ENCODE data around the gene LAIR2. TPM values are rescaled to one million over a fixed set of nuclear protein-coding genes. Genes with fewer than 3 reads are reported as not detected.
"Not testable (repeated sequence)": the region's sequence is repeated elsewhere in the genome, so short reads cannot be mapped to it uniquely, and the experiment has no call there.

The LAIR2 gene
- total RNA-seq, 2 donors from 2014 or later: 0.94 to 1.7 TPM

DNA sequence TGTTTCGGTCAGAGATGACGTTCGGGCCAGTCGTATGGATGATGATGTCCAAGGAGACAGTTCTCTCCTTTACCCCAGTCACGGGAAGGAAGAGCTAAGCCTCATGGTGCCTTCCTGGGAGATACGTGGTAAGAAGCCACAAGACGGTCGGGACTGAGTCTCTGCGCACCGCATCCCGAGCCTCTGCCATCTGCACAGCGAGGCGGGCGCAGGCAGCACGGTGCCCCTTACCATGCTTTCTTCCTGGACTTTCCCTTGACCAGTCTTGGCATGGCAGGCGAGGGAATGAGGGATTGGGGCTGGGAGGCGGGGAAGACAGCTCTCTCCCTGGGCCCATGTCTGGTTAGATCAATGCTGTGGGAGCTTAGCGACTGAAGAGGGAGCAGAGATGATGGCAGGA lies 10.1 kb upstream of the LAIR2 start:
- H3K4me1 Mint-ChIP-seq: peaks cover 12% of the 10 kb centered on the region
- ATAC-seq: no peak

DNA sequence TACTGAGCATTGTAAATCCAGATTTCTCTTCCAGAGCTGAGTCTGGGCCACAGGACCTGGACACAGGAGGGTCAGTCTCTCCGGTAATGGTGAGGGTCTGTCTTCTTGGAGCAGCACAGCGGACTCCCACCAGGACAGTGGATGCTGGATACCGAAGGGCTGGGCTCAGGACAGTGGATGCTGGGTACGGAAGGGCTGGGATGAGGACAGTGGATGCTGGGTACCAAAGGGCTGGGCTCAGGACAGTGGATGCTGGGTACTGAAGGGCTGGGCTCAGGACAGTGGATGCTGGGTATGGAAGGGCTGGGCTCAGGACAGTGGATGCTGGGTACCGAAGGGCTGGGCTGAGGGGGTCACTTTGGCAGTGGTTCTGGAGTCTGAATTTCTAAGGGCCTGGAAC lies 9.6 kb upstream of the LAIR2 start:
- ATAC-seq: not testable (repeated sequence)
- Mint-ChIP-seq H3K4me1 (peaks cover 17% of the 10 kb centered on the region), H3K27me3 (peaks cover 31% of the 10 kb centered on the region)

More for the DNA sequence above, 10.1 kb upstream of the LAIR2 start:
- no peak overlapping the region for H3K4me3 Mint-ChIP-seq
- no peak overlapping the region for H3K27ac Mint-ChIP-seq
- DNase-seq: no peak
- no peaks in the 10 kb centered on the region for H3K36me3 Mint-ChIP-seq (ENCODE audit: low read depth)
- no peaks in the 10 kb centered on the region for H3K9me3 ChIP-seq (ENCODE audit: control insufficient read depth, low read length, poor library complexity, severe bottlenecking)
- H3K27me3 Mint-ChIP-seq: peaks cover 31% of the 10 kb centered on the region

DNA sequence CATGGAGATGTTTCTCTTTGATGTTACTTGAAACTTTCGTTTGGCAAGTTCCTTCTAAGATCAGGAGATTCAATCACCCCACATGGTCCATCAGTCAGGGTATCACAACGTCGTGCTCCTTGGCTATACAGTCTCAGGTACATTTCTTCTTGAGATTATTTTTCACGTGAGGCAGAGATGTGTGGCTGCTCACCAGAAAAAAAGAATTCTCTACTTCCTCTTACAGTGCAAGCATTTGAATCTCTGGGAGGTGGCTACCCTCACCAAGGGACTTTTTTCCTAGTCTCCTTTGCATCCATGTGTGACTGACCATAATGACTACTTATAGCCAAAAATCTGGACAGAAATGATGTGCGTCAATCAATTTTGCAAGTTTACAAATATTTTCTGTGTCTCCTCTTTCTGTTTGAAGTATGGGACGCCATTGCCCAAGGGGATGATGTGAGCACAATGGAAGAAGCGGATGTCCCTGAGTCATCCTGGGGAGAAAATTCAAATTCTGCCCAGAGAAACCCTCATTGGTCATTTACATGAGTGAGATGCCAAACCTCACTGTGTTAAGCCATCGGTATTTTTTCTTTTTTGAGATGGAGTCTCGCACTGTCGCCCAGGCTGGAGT lies 8.6 kb upstream of the LAIR2 start:
- H3K27me3 Mint-ChIP-seq: peaks cover 31% of the 10 kb centered on the region
- H3K27ac Mint-ChIP-seq: no peak overlapping the region
- peaks cover 18% of the 10 kb centered on the region for H3K4me1 Mint-ChIP-seq
- H3K36me3 Mint-ChIP-seq (ENCODE audit: low read depth): no peaks in the 10 kb centered on the region
- no peak for DNase-seq
- ATAC-seq: no peak
- H3K9me3 ChIP-seq (ENCODE audit: control insufficient read depth, low read length, poor library complexity, severe bottlenecking): no peaks in the 10 kb centered on the region
- no peak overlapping the region for H3K4me3 Mint-ChIP-seq

More for the DNA sequence above, 9.6 kb upstream of the LAIR2 start:
- H3K9me3 ChIP-seq (ENCODE audit: control insufficient read depth, low read length, poor library complexity, severe bottlenecking); H3K36me3 Mint-ChIP-seq (ENCODE audit: low read depth); DNase-seq; H3K27ac Mint-ChIP-seq; H3K4me3 Mint-ChIP-seq: not testable (repeated sequence)

DNA sequence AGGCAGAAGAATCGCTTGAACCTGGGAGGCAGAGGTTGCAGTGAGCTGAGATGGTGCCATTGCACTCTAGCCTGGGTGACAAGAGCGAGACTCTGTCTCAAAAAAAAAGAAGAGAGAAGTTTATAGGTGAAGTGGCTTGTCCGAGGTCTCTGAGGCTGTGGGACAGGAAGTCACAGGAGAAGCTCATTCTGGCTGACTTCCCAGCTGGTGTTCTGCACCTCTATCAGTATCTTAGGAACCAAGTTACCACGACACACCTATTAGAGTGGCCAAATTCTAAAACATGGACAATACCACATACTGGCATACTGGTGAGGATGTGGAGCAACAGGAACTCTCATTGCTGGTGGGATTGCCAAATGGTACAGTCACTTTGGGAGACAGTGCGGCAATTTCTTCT lies 7.3 kb upstream of the LAIR2 start:
- not testable (repeated sequence) for H3K36me3 Mint-ChIP-seq (ENCODE audit: low read depth); H3K27ac Mint-ChIP-seq; DNase-seq; ATAC-seq; H3K9me3 ChIP-seq (ENCODE audit: control insufficient read depth, low read length, poor library complexity, severe bottlenecking); H3K4me3 Mint-ChIP-seq
- peaks cover 19% of the 10 kb centered on the region for H3K4me1 Mint-ChIP-seq
- peaks cover 30% of the 10 kb centered on the region for H3K27me3 Mint-ChIP-seq

DNA sequence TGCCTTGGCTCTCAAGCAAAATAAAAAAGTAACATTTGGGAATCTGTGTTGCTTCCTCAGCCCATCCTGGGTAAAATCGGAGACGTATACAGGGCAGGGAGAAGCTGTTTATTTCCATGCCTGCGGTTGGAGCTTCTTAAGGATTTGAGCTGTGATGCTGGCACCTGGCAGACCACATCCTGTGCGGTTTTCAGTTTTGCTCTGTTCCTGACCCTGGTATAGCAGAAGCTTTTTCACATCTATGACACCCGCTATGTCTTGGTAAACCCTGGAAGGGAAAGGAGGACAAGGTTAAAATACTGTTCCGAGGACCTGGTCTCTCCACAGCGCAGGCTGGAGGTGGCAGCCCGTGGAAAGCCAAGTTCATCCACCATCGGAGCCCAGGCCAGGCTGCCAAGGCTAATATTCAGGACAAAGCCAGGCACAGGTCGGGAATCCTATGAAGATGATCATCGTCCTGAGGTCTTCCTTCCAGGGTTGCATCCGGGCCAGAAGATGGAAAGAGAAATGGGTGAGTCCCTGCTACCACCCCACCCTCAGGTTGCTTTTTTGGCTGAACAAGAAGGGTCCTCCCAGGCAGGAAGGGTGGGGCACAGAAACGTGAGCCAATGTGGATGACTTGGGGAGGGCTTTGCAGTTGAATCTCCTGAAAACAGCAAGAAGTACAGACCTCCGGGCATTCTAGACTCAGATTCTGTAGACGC lies 4.7 kb upstream of the LAIR2 start:
- peaks cover 46% of the 10 kb centered on the region for H3K27me3 Mint-ChIP-seq
- H3K9me3 ChIP-seq (ENCODE audit: control insufficient read depth, low read length, poor library complexity, severe bottlenecking); DNase-seq; H3K27ac Mint-ChIP-seq; H3K36me3 Mint-ChIP-seq (ENCODE audit: low read depth): not testable (repeated sequence)
- ATAC-seq: peak; percentile 82
- H3K4me3 Mint-ChIP-seq: peak overlapping the region; percentile 33
- H3K4me1 Mint-ChIP-seq: peaks cover 14% of the 10 kb centered on the region

DNA sequence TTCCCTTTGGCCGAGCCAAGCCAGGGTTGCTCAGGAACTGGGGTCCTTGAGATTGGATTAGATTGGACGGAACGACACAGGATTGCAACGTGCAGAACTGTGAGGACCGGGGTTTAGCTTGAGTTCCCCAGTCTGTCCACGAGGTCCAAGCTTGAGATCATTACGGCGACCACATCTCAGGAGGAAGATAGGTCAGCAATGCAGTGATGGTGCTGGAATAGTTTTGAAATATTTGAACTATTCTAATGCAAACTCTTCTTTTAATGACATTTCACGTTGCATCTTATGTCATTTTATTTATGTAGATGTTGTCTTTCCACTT lies 4.2 kb upstream of the LAIR2 start:
- DNase-seq; H3K9me3 ChIP-seq (ENCODE audit: control insufficient read depth, low read length, poor library complexity, severe bottlenecking); H3K4me3 Mint-ChIP-seq; H3K27ac Mint-ChIP-seq; H3K36me3 Mint-ChIP-seq (ENCODE audit: low read depth): not testable (repeated sequence)
- Mint-ChIP-seq H3K27me3 (peaks cover 41% of the 10 kb centered on the region), H3K4me1 (peaks cover 14% of the 10 kb centered on the region)
- peak; percentile 41 for ATAC-seq

DNA sequence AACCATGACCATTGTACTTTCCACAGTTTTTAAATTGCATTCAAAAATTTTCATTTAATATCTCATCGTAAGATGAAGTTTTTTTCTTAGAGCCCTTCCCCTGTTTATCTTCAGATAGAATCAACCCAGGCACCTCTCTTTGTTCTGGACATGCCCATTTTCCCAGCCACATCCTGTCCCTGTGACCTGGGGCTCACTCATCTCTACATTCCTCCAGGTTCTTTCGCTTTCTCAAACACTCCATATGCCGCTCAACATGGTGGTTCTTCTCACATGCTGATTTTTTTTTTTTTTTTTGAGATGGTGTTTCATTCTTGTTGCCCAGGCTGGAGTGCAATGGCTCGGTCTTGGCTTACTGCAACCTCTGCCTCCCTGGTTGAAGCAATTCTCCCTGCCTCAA lies 2.9 kb downstream of the LAIR2 start:
- H3K27me3 Mint-ChIP-seq: peaks cover 54% of the 10 kb centered on the region
- H3K36me3 Mint-ChIP-seq (ENCODE audit: low read depth); H3K4me3 Mint-ChIP-seq; DNase-seq; H3K4me1 Mint-ChIP-seq; H3K27ac Mint-ChIP-seq; H3K9me3 ChIP-seq (ENCODE audit: control insufficient read depth, low read length, poor library complexity, severe bottlenecking); ATAC-seq: not testable (repeated sequence)

DNA sequence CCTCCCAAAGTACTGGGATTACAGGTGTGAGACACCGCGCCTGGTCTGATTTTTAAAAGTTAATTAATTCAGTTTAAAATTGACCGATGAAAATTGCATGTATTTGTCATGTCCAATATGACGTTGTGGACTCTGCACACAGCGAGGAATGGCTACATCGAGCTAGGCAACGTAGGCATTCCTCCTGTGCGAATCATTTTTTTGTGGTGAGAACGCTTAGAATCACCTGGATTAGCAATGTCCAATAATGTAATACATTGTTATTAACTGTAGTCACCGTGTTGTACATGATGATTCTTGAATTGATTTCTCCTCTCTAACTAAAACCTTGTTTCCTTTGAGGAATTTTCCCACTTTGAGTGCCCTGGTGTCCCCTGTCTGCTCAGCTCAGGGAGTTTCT lies 3.4 kb downstream of the LAIR2 start:
- no peak for ATAC-seq
- Mint-ChIP-seq H3K27ac (peak overlapping the region; percentile 19), H3K4me1 (peaks cover 9% of the 10 kb centered on the region), H3K27me3 (peaks cover 49% of the 10 kb centered on the region), H3K36me3 (ENCODE audit: low read depth) (no peaks in the 10 kb centered on the region), H3K4me3 (no peak overlapping the region)
- H3K9me3 ChIP-seq (ENCODE audit: control insufficient read depth, low read length, poor library complexity, severe bottlenecking): no peaks in the 10 kb centered on the region
- no peak for DNase-seq

DNA sequence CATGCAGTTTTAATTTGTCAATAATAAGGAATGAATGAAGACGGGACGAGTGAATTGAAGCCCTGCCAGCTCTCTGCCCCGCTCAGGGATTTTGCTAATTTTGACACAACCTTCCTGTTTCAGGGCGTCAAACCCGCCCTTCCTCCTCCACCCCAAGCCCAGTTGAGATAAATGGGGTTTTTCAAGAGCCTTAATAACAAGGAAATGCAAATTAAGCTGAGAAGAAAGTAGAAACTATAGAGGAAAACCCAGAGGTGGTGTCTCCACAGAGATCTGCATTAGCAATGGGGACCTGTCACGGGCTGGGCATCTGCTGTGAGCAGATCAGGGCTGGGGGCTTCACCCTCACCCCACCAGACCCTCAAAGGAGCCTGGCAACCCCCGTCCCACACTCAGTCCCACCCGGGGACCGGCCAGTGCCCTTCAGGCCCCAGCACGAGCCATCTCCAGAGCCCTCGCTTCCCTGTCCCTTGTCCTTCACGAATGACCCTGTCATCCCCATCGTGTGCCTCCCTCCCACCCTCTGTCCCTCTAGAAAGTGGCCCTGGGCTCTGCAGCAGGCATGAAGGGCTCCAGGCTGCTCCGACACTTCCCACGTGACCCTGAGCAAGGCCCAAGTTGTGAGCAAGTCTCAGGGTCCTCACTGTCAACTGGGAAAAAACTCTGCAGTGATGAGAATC lies 4.5 kb downstream of the LAIR2 start:
- peak overlapping the region; percentile 19 for H3K27ac Mint-ChIP-seq
- H3K4me1 Mint-ChIP-seq: not testable (repeated sequence)

DNA sequence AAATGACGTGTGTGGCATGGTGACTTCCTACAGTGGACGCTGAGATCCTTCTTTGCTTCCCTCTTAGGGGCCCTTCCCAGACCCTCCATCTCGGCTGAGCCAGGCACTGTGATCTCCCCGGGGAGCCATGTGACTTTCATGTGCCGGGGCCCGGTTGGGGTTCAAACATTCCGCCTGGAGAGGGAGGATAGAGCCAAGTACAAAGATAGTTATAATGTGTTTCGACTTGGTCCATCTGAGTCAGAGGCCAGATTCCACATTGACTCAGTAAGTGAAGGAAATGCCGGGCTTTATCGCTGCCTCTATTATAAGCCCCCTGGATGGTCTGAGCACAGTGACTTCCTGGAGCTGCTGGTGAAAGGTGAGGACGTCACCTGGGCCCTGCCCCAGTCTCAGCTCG lies 5.2 kb downstream of the LAIR2 start:
- Mint-ChIP-seq H3K4me1 (peaks cover 9% of the 10 kb centered on the region), H3K36me3 (ENCODE audit: low read depth) (no peaks in the 10 kb centered on the region), H3K4me3 (no peak overlapping the region), H3K27ac (no peak overlapping the region), H3K27me3 (peaks cover 46% of the 10 kb centered on the region)
- no peak for ATAC-seq
- no peaks in the 10 kb centered on the region for H3K9me3 ChIP-seq (ENCODE audit: control insufficient read depth, low read length, poor library complexity, severe bottlenecking)
- no peak for DNase-seq

More for the DNA sequence above, 4.5 kb downstream of the LAIR2 start:
- peak overlapping the region; percentile 51 for H3K4me3 Mint-ChIP-seq
- H3K27me3 Mint-ChIP-seq: peaks cover 47% of the 10 kb centered on the region
- peak; percentile 58 for ATAC-seq
- DNase-seq; H3K9me3 ChIP-seq (ENCODE audit: control insufficient read depth, low read length, poor library complexity, severe bottlenecking); H3K36me3 Mint-ChIP-seq (ENCODE audit: low read depth): not testable (repeated sequence)

DNA sequence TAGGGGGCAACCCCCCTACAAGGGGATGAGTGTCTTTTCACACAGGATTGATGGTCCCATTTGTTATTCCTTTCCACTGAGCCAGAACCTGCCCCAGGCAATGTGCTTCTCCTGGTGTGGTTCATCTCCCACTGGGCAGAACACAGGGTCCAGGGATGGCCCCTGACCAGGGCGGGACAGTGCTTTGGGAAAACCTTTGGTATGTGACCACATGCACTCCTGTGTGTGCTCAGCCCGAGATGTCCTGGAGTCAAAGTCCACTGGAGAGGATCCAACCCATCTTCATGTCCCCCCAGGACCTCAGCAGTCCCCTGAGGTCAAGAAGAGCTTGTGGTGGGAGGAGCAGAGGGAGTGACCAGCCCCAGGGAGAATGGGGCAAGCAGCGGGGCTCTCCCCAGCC lies 5.9 kb downstream of the LAIR2 start:
- H3K4me3 Mint-ChIP-seq; H3K4me1 Mint-ChIP-seq; H3K27ac Mint-ChIP-seq; DNase-seq; H3K36me3 Mint-ChIP-seq (ENCODE audit: low read depth); ATAC-seq; H3K9me3 ChIP-seq (ENCODE audit: control insufficient read depth, low read length, poor library complexity, severe bottlenecking): not testable (repeated sequence)
- H3K27me3 Mint-ChIP-seq: peaks cover 53% of the 10 kb centered on the region

DNA sequence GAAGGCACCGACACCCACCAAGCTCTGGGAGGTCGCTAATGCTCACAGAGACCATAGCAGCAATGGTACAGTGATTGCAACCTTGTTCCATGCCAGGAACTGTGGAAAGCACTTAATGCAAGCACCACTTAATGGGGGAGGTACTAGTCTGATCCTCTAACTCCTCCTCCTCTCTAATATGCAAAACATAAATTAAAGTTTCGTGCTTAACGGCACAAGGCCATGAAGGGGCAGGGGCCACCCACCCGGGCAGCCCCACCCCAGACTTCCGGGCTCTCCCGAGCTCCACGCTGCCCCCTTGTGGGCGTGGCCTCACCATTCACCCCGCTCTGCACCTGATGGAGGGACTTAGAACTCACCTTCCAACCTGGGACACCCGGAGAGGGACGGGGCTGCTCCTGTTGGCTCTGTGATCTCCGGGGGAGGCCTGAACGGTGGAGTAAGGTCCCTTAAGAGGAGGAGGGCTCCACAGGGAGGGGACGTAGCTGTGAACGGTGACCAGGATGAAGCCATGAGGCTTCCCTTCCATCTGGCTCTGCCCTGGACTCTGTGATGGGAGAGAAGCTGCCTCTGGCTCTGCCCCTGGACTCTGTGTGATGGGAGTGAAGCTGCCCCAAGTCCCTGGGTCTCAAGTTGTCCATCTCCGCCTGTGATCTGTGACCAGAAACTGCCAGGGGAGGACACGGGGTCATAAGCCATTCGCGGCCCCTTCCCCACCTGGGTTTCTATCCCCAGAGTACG lies 6.7 kb downstream of the LAIR2 start:
- not testable (repeated sequence) for H3K4me1 Mint-ChIP-seq; DNase-seq; H3K9me3 ChIP-seq (ENCODE audit: control insufficient read depth, low read length, poor library complexity, severe bottlenecking); H3K36me3 Mint-ChIP-seq (ENCODE audit: low read depth); H3K4me3 Mint-ChIP-seq; H3K27ac Mint-ChIP-seq
- peak; percentile 79 for ATAC-seq
- H3K27me3 Mint-ChIP-seq: peaks cover 53% of the 10 kb centered on the region

DNA sequence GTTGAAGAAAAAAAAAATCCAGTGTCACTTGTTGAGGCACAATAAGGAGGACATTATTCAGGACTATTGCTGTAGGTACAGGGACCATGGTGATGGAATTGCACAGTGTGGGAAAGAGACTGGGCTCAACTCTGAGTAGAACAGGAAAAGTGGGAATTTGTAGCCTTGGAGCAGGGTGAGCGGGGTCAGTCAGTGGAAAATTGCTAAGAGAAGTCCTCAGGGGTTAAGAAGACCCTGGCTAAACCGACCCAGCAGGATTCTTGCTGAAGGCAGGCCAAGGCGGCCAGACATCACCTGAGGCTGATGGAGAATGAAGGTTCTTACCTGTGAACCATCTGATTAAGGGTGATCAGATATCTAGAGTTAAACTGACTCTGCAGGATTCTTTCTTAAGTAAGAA lies 12.5 kb downstream of the LAIR2 start:
- no peak overlapping the region for H3K4me3 Mint-ChIP-seq
- no peak overlapping the region for H3K27ac Mint-ChIP-seq
- DNase-seq: no peak
- H3K4me1 Mint-ChIP-seq: no peaks in the 10 kb centered on the region
- no peak for ATAC-seq
- no peaks in the 10 kb centered on the region for H3K9me3 ChIP-seq (ENCODE audit: control insufficient read depth, low read length, poor library complexity, severe bottlenecking)
- no peaks in the 10 kb centered on the region for H3K36me3 Mint-ChIP-seq (ENCODE audit: low read depth)
- peaks cover 22% of the 10 kb centered on the region for H3K27me3 Mint-ChIP-seq

Data from T-helper 17 cell (primary cell).